Measurements from ENCODE around the gene IRF3.

Gene IRF3

GRCh38 chr19:49680421-49681351 is 15.0 kb upstream of the IRF3 start:
- TF ChIP-seq, protein P1, sequence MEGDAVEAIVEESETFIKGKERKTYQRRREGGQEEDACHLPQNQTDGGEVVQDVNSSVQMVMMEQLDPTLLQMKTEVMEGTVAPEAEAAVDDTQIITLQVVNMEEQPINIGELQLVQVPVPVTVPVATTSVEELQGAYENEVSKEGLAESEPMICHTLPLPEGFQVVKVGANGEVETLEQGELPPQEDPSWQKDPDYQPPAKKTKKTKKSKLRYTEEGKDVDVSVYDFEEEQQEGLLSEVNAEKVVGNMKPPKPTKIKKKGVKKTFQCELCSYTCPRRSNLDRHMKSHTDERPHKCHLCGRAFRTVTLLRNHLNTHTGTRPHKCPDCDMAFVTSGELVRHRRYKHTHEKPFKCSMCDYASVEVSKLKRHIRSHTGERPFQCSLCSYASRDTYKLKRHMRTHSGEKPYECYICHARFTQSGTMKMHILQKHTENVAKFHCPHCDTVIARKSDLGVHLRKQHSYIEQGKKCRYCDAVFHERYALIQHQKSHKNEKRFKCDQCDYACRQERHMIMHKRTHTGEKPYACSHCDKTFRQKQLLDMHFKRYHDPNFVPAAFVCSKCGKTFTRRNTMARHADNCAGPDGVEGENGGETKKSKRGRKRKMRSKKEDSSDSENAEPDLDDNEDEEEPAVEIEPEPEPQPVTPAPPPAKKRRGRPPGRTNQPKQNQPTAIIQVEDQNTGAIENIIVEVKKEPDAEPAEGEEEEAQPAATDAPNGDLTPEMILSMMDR (IDR thresholded peaks at IDR 0.05) = peak; percentile 100
- Mint-ChIP-seq H3K36me3 (ENCODE audit: low read depth) (peaks cover 39% of the 10 kb centered on the region), H3K9me3 (no peaks in the 10 kb centered on the region), H3K4me1 (peaks cover 39% of the 10 kb centered on the region), H3K27me3 (ENCODE audit: low read depth, poor library complexity) (no peaks in the 10 kb centered on the region), H3K4me3 (peak overlapping the region; percentile 89), H3K27ac (peak overlapping the region; percentile 95)
- peak; percentile 100 for DNase-seq

DNA sequence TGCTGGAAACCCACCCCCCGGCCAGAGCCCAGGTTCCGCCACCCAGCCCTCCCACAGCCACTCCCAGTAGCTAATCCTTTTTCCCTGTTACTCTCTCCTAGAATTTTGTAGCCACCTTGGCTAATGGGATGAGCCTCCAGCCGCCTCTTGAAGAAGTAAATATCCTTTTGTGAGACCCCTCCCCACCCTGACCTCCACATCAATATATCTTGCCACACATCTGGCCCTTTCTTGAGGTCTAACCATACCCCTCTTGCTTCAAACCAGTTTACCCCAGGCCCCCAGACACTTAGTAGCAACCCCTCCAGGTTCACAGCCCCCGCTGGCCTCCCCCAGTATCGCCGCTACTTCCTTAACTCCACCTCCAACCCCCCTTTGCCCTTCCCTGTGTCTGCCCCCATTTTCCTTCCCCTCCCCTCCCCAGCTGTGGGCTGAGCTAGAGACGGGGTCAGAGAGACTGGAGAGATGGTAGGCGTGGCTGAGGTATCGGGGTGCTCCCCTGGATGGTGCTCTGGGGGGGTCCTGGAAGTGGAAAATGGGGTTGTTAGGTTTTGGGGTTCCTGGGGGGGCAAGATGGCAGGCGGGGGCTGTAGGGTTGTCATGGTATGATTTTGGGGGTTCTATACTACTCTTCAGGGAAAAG is 14.2 kb upstream of the IRF3 start:
- Mint-ChIP-seq H3K27ac (peak overlapping the region; percentile 95), H3K9me3 (no peaks in the 10 kb centered on the region), H3K36me3 (ENCODE audit: low read depth) (peaks cover 31% of the 10 kb centered on the region), H3K27me3 (ENCODE audit: low read depth, poor library complexity) (no peaks in the 10 kb centered on the region), H3K4me1 (peaks cover 31% of the 10 kb centered on the region), H3K4me3 (peak overlapping the region; percentile 89)
- TF ChIP-seq, protein P1 (IDR thresholded peaks at IDR 0.05) = no peak
- DNase-seq = no peak

DNA sequence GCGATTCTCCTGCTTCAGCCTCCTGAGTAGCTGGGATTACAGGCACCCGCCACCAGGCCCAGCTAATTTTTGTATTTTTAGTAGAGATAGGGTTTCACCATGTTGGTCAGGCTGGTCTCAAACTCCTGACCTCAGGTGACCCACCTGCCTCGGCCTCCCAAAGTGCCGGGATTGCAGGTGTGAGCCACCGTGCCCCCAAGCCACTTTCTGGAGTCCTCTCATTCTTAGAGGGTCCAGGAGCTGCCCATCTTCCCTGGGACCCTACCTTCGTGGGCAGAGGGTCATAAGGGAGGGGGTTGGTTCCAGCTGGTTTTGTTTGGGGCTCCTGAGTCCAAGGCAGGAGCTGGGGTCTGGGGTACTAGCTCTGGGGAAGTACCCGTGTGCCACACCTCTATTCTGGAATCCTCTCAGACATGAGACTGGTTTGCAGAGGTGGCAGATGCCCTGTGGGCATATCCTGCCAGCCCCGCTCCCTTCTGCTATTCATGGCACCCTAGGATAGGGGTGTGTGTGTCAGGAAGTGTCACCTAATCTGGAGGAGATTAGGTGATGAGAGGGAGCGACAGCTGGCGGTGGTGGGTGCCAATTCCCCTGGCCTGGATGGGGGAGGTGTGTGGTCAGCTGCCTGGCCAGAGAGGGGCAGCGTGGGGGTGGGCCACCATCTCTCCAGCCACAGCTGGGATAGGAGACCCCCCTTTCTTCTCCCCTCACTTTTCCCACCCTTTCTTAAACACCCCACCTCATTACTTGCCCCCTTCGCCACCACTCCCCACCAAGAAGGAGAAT is 13.5 kb upstream of the IRF3 start:
- Mint-ChIP-seq H3K36me3 (ENCODE audit: low read depth) (peaks cover 30% of the 10 kb centered on the region), H3K9me3 (no peaks in the 10 kb centered on the region), H3K4me3 (peak overlapping the region; percentile 89), H3K4me1 (peaks cover 31% of the 10 kb centered on the region), H3K27me3 (ENCODE audit: low read depth, poor library complexity) (no peaks in the 10 kb centered on the region), H3K27ac (peak overlapping the region; percentile 95)
- no peak for DNase-seq
- TF ChIP-seq, protein P1 (IDR thresholded peaks at IDR 0.05) = no peak

- H3K4me1 Mint-ChIP-seq = peaks cover 31% of the 10 kb centered on the region
- peak; percentile 94 for DNase-seq
- H3K9me3 Mint-ChIP-seq = no peaks in the 10 kb centered on the region
- peak overlapping the region; percentile 96 for H3K27ac Mint-ChIP-seq
- H3K4me3 Mint-ChIP-seq = peak overlapping the region; percentile 89
- H3K27me3 Mint-ChIP-seq (ENCODE audit: low read depth, poor library complexity) = no peaks in the 10 kb centered on the region
- peaks cover 19% of the 10 kb centered on the region for H3K36me3 Mint-ChIP-seq (ENCODE audit: low read depth)
- TF ChIP-seq, protein P1 (IDR thresholded peaks at IDR 0.05) = peak; percentile 71
Measured at GRCh38 chr19:49677901-49678674, 12.4 kb upstream of the IRF3 start.

GRCh38 chr19:49677231-49677900 is 11.7 kb upstream of the IRF3 start, which contains the start of gene PRMT1:
Gene PRMT1, plus strand, starts transcription at chr19:49677271. Its CDS starts 10 bp downstream, at chr19:49677281.
- Mint-ChIP-seq H3K9me3 (no peaks in the 10 kb centered on the region), H3K4me1 (peaks cover 34% of the 10 kb centered on the region), H3K4me3 (peak within 1 kb of the TSS; percentile 92), H3K27ac (peak within 1 kb of the TSS; percentile 100), H3K36me3 (ENCODE audit: low read depth) (peaks cover 13% of the 10 kb centered on the region), H3K27me3 (ENCODE audit: low read depth, poor library complexity) (no peaks in the 10 kb centered on the region)
- TF ChIP-seq, protein P1 (IDR thresholded peaks at IDR 0.05) = no peak
- DNase-seq = peak; percentile 69
